GM12878 (cell line): ENCODE measurements around the gene RAB44. TPM values are rescaled to one million over a fixed set of nuclear protein-coding genes. Genes with fewer than 3 reads are reported as not detected.

Source experiments
- ATAC-seq: fragments of 200-7000 bp; cut with Tn5 transposase; 3 replicates; pipeline ENCODE4 v1.9.1; 2020; ENCODE audit warnings: mild to moderate bottlenecking, moderate library complexity
- BruUV-seq: library from RNA; stranded (reverse); fragments of 400-500 nt; replicated peaks from 2 replicates; lab custom pipeline; 2021; lab: Mats Ljungman, UMichigan
- CTCF ChIA-PET: fragments of 300-600 bp; sonication (Branson Sonifier 250); formaldehyde crosslinking; extraction: SDS; loops from one replicate; lab custom pipeline; 2021; ENCODE audit warnings: inconsistent platforms; lab: Yijun Ruan, JAX
- POLR2A ChIA-PET: fragments of 350-600 bp; formaldehyde crosslinking; extraction: SDS; loops from one replicate; lab custom pipeline; 2021; ENCODE audit warnings: inconsistent platforms; lab: Charles Lee
- RAD21 ChIA-PET: fragments of 300-600 bp; sonication (Branson Sonifier 250); formaldehyde crosslinking; loops from one replicate; lab custom pipeline; 2023; ENCODE audit warnings: antibody characterized with exemption; ENCODE audit not compliant: unreplicated experiment; lab: Charles Lee
- SMC1A ChIA-PET: fragments of 300-600 bp; sonication (Branson Sonifier 250); formaldehyde crosslinking; loops from one replicate; lab custom pipeline; 2023; ENCODE audit not compliant: unreplicated experiment, uncharacterized antibody; lab: Charles Lee
- DNase-seq: peaks from one replicate; pipeline ENCODE4 v3.0.0-alpha.2; 2011; ENCODE audit warnings: low read depth, low spot score
- FAIRE-seq: peaks from 3 replicates; lab custom pipeline; 2011; peaks lifted over from hg19 to GRCh38; lab: Jason Lieb, UNC
- H2AFZ ChIP-seq: 2 replicates; pipeline ENCODE4 v1.6.0; 2011; ENCODE audit warnings: low read depth, low read length, control low read depth; ENCODE audit not compliant: control insufficient read depth
- H3K27ac ChIP-seq: 2 replicates; pipeline ENCODE4 v1.5.1; 2011; ENCODE audit warnings: control low read depth; ENCODE audit not compliant: control insufficient read depth, insufficient read depth
- H3K27me3 ChIP-seq, 2 experiments: replicated peaks in 1 of 2; 2 replicates each; pipeline versions ENCODE4 v1.6.0 to v1.6.1; 2011; ENCODE audit warnings: low read length in 1 of 2; ENCODE audit not compliant: control insufficient read depth in 2 of 2, insufficient read depth in 2 of 2
- H3K36me3 ChIP-seq, 2 experiments: 2 replicates each; pipeline ENCODE4 v1.5.1; 2011; ENCODE audit warnings: low read length in 1 of 2; ENCODE audit not compliant: control insufficient read depth in 2 of 2, insufficient read depth in 2 of 2
- H3K4me1 ChIP-seq: 2 replicates; pipeline ENCODE4 v1.6.1; 2011; ENCODE audit warnings: mild to moderate bottlenecking, low read length, moderate library complexity, mixed read lengths; ENCODE audit not compliant: control insufficient read depth, insufficient read depth
- H3K4me2 ChIP-seq: 2 replicates; pipeline ENCODE4 v1.6.0; 2011; ENCODE audit warnings: control low read depth; ENCODE audit not compliant: control insufficient read depth, insufficient read depth
- H3K4me3 ChIP-seq: fragments of 200-600 bp; sonication (generic); 2 replicates; pipeline ENCODE4 v1.5.1; 2016
- H3K79me2 ChIP-seq: 2 replicates; pipeline ENCODE4 v1.6.0; 2011; ENCODE audit warnings: low read length; ENCODE audit not compliant: control insufficient read depth, insufficient read depth
- H3K9ac ChIP-seq: 2 replicates; pipeline ENCODE4 v1.8.0; 2011; ENCODE audit warnings: low read length, control low read depth, mixed read lengths; ENCODE audit not compliant: control insufficient read depth, insufficient read depth
- H3K9me3 ChIP-seq: replicated peaks from 3 replicates; pipeline ENCODE4 v1.5.1; 2011; ENCODE audit warnings: mild to moderate bottlenecking, low read length; ENCODE audit not compliant: control insufficient read depth, insufficient read depth
- H4K20me1 ChIP-seq: 2 replicates; pipeline ENCODE4 v1.6.0; 2011; ENCODE audit not compliant: control insufficient read depth, insufficient read depth
- DPF2 ChIP-seq: fragments of 450-650 bp; IDR thresholded peaks from 2 replicates; pipeline ENCODE4 v1.6.1; 2017; ENCODE audit warnings: mild to moderate bottlenecking
- FOXM1 ChIP-seq: IDR thresholded peaks from 2 replicates; pipeline ENCODE4 v1.6.1; 2012; ENCODE audit warnings: low read depth, mild to moderate bottlenecking, inconsistent platforms, low read length, moderate library complexity
- GATAD2B ChIP-seq: fragments of 450-650 bp; conservative IDR thresholded peaks from 2 replicates; pipeline ENCODE4 v1.6.1; 2017; ENCODE audit warnings: low read depth, mild to moderate bottlenecking, moderate library complexity
- HDGF ChIP-seq: fragments of 450-650 bp; IDR thresholded peaks from 2 replicates; pipeline ENCODE4 v1.6.1; 2016; ENCODE audit warnings: antibody characterized with exemption
- IRF3 ChIP-seq: fragments of 450-650 bp; IDR thresholded peaks from 2 replicates; pipeline ENCODE4 v1.6.1; 2014; ENCODE audit warnings: mild to moderate bottlenecking
- JUND ChIP-seq: IDR thresholded peaks from 2 replicates; pipeline ENCODE4 v1.6.1; 2012; ENCODE audit warnings: low read depth, mild to moderate bottlenecking, low read length, improper control_type of control experiment, moderate library complexity
- PML ChIP-seq: IDR thresholded peaks from 2 replicates; pipeline ENCODE4 v1.6.1; 2012; ENCODE audit warnings: low read length, inconsistent platforms
- POLR2AphosphoS5 ChIP-seq: IDR thresholded peaks from 2 replicates; pipeline ENCODE4 v1.6.1; 2011; ENCODE audit warnings: mild to moderate bottlenecking, low read length, inconsistent platforms
- SMC3 ChIP-seq: IDR thresholded peaks from 2 replicates; pipeline ENCODE4 v1.6.1; 2011; ENCODE audit warnings: low read length, improper control_type of control experiment, borderline replicate concordance
- SRF ChIP-seq, 2 experiments: IDR thresholded peaks; 2 replicates each; pipeline ENCODE4 v1.6.1; 2011; ENCODE audit warnings: low read depth in 2 of 2, low read length in 2 of 2, mild to moderate bottlenecking in 1 of 2, moderate library complexity in 1 of 2
- STAT3 ChIP-seq: IDR thresholded peaks from 2 replicates; pipeline ENCODE4 v1.6.1; 2011; ENCODE audit warnings: low read depth, low read length, improper control_type of control experiment
- ZNF217 ChIP-seq: fragments of 450-650 bp; IDR thresholded peaks from 2 replicates; pipeline ENCODE4 v1.6.1; 2017; ENCODE audit warnings: antibody characterized with exemption, mild to moderate bottlenecking
- WGBS: methylation state at CpG from one replicate; pipeline ENCODE4 v1.1.6; 2016; ENCODE audit warnings: low lambda C conversion rate; ENCODE audit not compliant: insufficient replicate concordance, insufficient coverage; ENCODE audit errors: missing lambda C conversion rate; 5-methylcytosine and 5-hydroxymethylcytosine counted together
- in situ Hi-C: fragments of 300-500 bp; cut with MboI; formaldehyde crosslinking; loops from 9 replicates; pipeline ENCODE4 v1.14.3; 2018; ENCODE audit warnings: mixed read lengths
- intact Hi-C: fragments of 100-400 bp; cut with micrococcal nuclease; formaldehyde crosslinking; loops from one replicate; pipeline ENCODE4 v1.14.2; 2022; ENCODE audit not compliant: unreplicated experiment
- polyA plus RNA-seq, 11 experiments: library from polyadenylated mRNA; depleted of rRNA in 4 of 11; unstranded in 6 of 11; stranded (reverse) in 5 of 11; fragments of >200 nt; fragmentation: Nextera tagmentation in 4 of 11; fragmentation: Illumina TruSeq in 1 of 11; extraction: Ambion mirVana in 4 of 11; extraction: Trizol in 1 of 11; gene quantifications; 1 replicate in 1 of 11; 2 replicates in 10 of 11; pipeline versions ENCODE4 v1.2.1 to v1.2.3, GENCODE V29; 2011 to 2016; ENCODE audit warnings: inconsistent platforms in 2 of 11, missing spikeins in 2 of 11, low read depth in 1 of 11
- total RNA-seq, 4 experiments: library from RNA; depleted of rRNA in 3 of 4; stranded (reverse); fragments of >200 nt in 3 of 4; fragmentation: Illumina TruSeq in 1 of 4; extraction: Trizol in 1 of 4; gene quantifications; 2 replicates each; pipeline versions ENCODE4 v1.2.1 to v1.2.3, GENCODE V29; 2013 to 2021

The RAB44 gene
- total and polyA plus RNA-seq, 10 of the 15 experiments (the other 5 are each of a cell fraction or from before 2014, with no cell fraction given): 0.01 to 0.08 (median 0.05) TPM; not detected in 2

GRCh38 chr6:36771145-36771544 is 73.5 kb downstream of the RAB44 start:
- Histone ChIP-seq H4K20me1 (no peaks in the 10 kb centered on the region), H3K36me3 (no peaks in the 10 kb centered on the region), H3K4me1 (peaks cover 6% of the 10 kb centered on the region), H2AFZ (no peak overlapping the region), H3K79me2 (no peaks in the 10 kb centered on the region), H3K9me3 (no peaks in the 10 kb centered on the region), H3K27ac (no peak overlapping the region), H3K9ac (no peak overlapping the region), H3K4me3 (no peak overlapping the region), H3K4me2 (no peak overlapping the region), H3K27me3 (peaks cover 0 to 3% of the 10 kb centered on the region in 2 experiments; a peak in 1 of 4 replicates)
- ChIA-PET SMC1A (interaction anchor here (1.2 to 9.7 kb wide), 3 partner anchors 12 to 114 kb away, joined by 3 to 120 read pairs (median 106); no protein-coding TSS in a partner anchor), POLR2A (no interaction called here), CTCF (interaction anchor here (0.6 to 15.9 kb wide), 3 partner anchors 13 to 400 kb away, joined by 3 to 330 read pairs (median 147); no protein-coding TSS in a partner anchor), RAD21 (interaction anchor here (0.6 to 7.2 kb wide), 5 partner anchors 9 to 247 kb away, joined by 3 to 102 read pairs (median 4); no protein-coding TSS in a partner anchor)
- BruUV-seq: no TSS peak
- DNase-seq: no peak
- TF ChIP-seq SMC3 (no peak), DPF2 (no peak), IRF3 (no peak), JUND (no peak), GATAD2B (no peak), POLR2AphosphoS5 (no peak), STAT3 (no peak), SRF (IDR thresholded peaks at IDR 0.05; ENCODE audit: low read depth in 2 of 2, low read length in 2 of 2) (no peak), ZNF217 (no peak), PML (no peak), HDGF (no peak), FOXM1 (no peak)
- 93% methylated on average over 2 of the region's 2 CpGs for WGBS
- intact Hi-C loops: no loop called here
- no peak for ATAC-seq
- FAIRE-seq: no peak
- in situ Hi-C loops: no loop called here
